NOMO-1 treated with DMSO at 0.1 percent for 48 hours (cell line): Measurements from ENCODE around the gene TMIE.
"Not testable (repeated sequence)": the region's sequence is repeated elsewhere in the genome, so short reads cannot be mapped to it uniquely, and the experiment has no call there.

Source experiments
- DNase-seq: peaks from one replicate; lab custom pipeline; 2025; ENCODE audit not compliant: unreplicated experiment; lab: John Stamatoyannopoulos, UW

TMIE gene

DNA sequence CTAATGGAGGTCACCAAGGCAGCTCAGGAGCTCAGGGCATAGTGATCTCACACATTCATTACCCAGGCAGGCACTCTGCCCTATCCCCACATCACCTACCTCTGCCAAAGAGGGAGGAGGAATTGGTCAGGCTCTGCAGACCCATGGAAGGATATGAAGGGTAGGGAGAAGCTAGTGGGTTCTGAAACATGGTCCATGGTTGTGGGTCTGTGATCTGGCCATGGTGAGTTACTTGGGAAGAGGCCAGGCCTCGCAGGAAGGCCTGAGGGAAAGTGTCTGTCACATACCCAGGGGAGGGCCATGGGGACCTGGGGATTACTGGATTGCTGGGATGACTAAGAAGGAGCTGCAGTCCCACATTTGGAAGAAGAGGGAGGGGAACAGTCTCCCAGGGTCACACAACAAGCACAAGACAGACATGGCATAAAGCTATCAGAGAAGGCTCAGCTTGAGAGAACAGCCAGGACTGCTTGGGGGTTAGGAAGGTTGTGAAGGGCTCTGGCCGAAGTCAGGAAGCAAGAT is 17.9 kb downstream of the TMIE start:
- no peak for DNase-seq

GRCh38 chr3:46719735-46720271 is 18.6 kb downstream of the TMIE start:
- DNase-seq = no peak

GRCh38 chr3:46721009-46721408 is 19.8 kb downstream of the TMIE start:
- DNase-seq = no peak

GRCh38 chr3:46722443-46722842 is 21.3 kb downstream of the TMIE start:
- no peak for DNase-seq

DNA sequence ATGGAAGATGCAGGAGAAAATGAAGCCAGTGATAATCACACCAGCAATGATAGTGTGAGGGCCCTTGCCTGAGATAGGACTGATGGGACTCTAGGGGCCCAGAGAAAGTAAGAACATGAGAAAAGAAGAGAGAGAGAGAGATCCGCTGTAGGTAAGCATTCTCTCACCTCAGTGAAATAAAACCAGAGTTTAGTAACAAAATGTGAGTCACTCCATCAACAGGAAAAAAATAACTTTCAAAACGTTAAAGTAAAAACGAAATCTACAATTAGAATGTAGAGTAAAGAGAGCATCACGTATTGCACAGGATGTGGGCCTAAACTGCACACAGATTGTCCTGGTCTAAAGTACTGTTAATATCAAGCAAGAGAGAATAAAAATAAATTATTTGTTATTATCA is 23.2 kb downstream of the TMIE start:
- DNase-seq = no peak

DNA sequence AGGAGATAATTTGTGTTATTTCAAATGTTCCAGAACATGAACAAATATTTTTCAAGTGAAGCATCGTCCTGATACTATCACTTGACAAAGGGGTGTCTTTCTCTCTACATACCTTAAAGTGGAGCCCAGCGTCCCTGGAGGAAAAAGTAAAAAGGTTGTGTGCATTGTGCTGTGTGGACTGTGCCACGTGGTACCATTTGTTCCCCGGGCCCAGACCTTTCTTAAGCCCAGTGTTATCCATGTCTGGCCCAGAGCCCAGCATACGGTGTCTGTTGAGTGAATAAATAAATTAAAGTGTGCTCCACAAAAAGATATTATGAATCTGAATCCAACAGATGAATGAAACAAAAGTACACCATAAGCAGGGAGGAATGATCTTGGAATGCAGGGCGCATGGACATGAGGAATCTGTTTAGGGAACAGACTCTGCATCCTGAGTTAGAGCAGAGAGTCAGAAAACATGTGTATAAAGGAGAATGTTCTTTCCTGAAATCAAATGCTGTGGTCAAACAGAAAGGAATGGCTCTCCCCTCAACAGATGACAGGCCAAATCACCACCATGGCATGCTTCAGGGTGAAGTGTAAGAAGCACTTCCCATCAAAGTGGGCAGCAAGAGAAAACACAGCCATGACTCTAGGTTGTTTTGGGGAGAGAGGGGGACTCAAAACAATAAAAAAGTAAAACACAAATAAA is 24.6 kb downstream of the TMIE start:
- DNase-seq = no peak

DNA sequence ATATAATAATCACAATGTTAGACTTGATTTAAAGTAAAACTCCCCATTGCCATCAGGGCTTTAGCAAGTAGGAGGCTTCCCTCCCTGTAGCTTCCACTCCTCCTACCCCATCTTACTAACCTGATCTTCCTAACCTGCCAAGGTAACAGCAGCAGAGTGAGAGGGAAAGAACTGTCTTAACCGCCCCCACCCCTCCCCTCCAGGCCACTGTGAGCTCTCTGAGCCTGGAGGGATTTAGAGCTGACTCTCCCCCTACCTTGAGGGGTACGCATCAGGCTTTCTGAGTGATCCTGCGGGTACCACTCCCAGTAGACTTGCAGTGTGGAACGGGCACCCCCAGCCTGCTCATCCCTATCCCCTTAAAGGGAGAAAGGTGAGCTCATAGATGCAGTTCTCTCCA is 27.8 kb downstream of the TMIE start:
- DNase-seq = no peak

DNA sequence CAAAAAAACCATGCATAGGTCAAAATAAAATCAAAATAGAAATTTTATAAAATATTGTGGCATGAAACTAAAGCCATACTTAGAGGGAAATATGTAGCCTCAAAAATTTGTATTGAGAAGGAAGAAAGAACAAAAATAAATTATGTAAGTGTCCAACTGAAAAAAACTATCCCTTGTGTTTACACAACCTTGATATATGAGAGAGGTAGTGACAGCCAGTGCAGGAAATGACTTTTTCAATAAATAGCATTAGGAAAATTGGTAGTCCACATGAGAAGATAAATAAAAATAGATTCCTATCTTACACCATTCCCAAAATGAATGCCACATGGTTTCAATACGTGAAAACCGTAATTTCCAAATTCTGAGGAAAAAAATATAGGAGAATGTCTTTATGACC is 29.6 kb downstream of the TMIE start:
- no peak for DNase-seq

DNA sequence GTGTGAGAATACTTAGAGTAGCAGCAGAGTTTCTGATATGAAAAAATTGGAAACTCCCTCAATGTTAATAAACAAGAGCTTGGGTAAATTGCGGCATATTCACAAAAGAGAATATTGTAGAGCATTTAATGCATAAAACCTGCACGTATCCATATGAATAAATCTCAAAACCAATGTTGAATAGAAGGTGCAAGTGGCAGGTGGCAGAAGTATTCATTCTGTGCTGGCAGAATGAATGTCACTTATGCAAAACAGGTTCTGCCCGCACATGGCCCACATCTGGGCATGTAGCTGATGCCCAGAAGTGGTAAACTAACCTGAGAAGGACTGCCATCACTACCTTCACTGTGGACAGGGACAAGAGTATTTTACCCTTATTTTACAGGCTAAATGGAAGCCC is 30.6 kb downstream of the TMIE start:
- DNase-seq = no peak

DNA sequence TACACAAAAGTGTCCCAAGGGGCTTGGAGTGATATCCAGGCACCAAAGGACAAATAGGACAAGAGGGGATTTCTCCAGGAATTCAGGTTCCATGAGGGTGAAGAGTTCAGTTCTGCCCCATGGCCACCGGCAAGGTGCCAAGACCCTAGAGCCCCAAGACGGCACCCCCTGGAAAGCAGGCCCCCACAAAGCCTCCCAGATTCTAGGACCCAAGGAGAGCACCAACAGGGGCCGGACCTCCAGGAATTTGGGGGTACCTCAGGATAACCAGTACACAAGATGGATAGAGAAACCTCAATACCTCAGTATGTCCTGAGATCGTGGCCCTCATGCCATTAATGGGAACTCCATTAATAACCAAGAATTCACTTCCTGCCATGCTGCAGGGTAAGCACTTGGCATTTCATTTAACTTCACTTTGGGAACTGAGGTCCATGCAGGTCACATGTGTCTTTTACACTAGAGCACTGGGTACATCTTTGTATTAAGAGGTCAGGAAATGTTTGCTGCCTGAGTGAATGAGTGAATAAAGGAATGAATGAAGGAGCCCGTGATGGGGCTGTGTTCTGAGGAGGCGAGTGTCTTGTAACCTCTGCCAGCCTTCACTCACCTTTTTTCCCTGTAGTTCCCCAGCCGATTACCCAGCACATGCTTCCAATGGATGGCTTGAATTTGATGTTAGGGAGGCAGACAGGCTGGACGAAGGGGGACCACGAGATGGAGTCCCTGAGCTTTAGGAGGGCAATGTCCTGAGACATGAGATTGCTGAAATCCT is 32.0 kb downstream of the TMIE start:
- DNase-seq = no peak

DNA sequence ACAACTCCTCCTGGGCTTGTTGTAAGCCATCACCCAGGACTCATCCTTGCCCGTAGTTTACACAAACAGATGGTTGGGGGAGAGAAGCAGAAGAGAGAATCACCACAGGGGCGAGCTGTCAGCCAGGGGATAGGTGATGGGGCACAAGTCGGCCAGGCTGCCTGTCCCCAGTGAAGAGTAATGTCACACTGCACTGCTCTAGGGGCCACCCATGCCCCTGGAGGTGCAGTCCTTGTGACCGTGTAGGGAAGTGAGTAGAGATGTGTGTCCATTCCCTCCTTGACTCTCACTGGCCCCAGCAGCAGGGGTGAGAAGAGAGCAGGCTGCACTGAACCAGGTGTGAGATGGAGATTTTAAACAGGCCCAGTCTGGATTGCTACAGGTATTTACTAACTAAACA is 33.6 kb downstream of the TMIE start:
- no peak for DNase-seq

- no peak for DNase-seq
Observed at GRCh38 chr3:46736006-46736872, 35.0 kb downstream of the TMIE start.

- no peak for DNase-seq
Observed at GRCh38 chr3:46737329-46737731, 36.1 kb downstream of the TMIE start.

GRCh38 chr3:46739565-46739964 is 38.4 kb downstream of the TMIE start:
- not testable (repeated sequence) for DNase-seq

GRCh38 chr3:46742992-46743585 is 41.9 kb downstream of the TMIE start:
- no peak for DNase-seq

DNA sequence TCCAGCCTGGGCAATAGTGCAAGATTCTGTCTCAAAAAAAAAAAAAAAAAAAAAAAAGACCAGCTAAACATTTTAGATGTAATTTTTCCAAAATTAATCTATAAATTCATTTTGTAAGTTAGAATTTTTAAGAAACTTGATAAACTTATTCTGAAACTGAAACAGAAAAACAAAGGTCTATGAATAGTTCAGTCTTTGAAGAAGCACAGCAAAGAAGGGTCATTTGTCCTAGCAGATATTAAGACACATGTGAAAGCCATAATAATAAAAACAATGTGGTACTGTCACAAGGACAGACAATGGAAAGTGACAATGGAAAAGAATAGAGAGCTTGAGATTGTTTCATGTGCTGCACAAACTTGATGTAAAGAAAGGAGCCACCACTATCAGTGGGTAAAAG is 45.5 kb downstream of the TMIE start:
- DNase-seq = no peak

DNA sequence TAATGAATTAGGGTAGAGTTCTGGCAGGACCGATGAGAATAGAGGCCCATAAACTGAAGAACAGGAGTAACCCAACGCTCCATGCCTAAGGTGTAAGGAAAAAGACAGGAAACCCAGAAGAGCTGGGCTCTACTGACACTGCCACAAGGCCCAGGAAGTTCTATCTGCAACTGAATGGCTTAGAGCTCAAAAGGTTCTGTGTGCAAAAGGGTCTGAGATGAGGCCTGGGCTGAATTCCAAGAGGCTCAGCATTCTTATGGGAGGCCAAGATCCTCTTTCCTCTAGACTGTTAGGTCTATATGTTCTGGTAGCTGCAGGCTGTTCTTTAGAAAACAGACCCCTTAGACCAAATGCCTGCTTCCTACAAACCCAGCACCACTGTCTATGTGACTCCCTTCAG is 47.0 kb downstream of the TMIE start:
- no peak for DNase-seq

- no peak for DNase-seq
Observed at GRCh38 chr3:46749129-46749528, 47.9 kb downstream of the TMIE start.

GRCh38 chr3:46750555-46751038 is 49.4 kb downstream of the TMIE start:
- no peak for DNase-seq

GRCh38 chr3:46753127-46753526 is 51.9 kb downstream of the TMIE start:
- DNase-seq = not testable (repeated sequence)

DNA sequence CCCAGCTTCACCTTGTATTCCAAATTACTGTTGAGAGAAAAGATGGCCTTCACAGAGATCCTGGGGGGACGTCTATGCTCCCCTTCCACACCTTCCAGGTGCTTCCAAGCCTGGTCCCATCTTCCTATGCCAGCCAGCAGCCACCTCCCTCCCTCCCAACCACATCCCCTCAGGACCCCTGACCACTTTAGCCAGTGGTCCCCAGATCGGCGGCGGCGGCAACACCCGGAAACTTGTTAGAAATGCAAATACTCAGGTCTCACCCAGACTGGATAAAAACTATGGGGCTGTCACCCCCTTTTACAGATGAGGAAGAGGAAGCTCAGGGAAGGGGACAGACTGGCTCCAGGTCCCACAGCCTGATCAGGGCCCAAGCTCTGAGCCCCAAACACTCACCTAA is 54.5 kb downstream of the TMIE start:
- no peak for DNase-seq
